Nephron progenitor cell (in vitro differentiated cells): ENCODE data around the gene GAA.

Experiments used
- DNase-seq: peaks from one replicate; pipeline ENCODE4 v3.0.0; 2021
- H3K27ac Mint-ChIP-seq: 2 replicates; pipeline ENCODE4 v1.8.0; 2021; ENCODE audit warnings: mild to moderate bottlenecking, moderate library complexity, mixed read lengths
- H3K27me3 Mint-ChIP-seq: 2 replicates; pipeline ENCODE4 v1.8.0; 2021; ENCODE audit warnings: mild to moderate bottlenecking, low read depth, mixed read lengths; ENCODE audit not compliant: poor library complexity
- H3K36me3 Mint-ChIP-seq: 2 replicates; pipeline ENCODE4 v1.8.0; 2021; ENCODE audit warnings: low read depth, mixed read lengths
- H3K4me1 Mint-ChIP-seq: 2 replicates; pipeline ENCODE4 v1.8.0; 2021; ENCODE audit warnings: mixed read lengths
- H3K4me3 Mint-ChIP-seq: 2 replicates; pipeline ENCODE4 v1.8.0; 2021; ENCODE audit warnings: mild to moderate bottlenecking, moderate library complexity, mixed read lengths
- H3K9me3 Mint-ChIP-seq: 2 replicates; pipeline ENCODE4 v1.8.0; 2021; ENCODE audit warnings: mild to moderate bottlenecking, moderate library complexity, mixed read lengths
- CTCF ChIP-seq: fragments of 200-600 bp; sonication (generic); IDR thresholded peaks from 2 replicates; pipeline ENCODE4 v1.5.0; 2021; ENCODE audit warnings: antibody characterized with exemption

The GAA gene

GRCh38 chr17:80101011-80101945 lies at the start of gene GAA:
Gene GAA (plus strand): TSS chr17:80101581. CDS start chr17:80104587, 3,006 bp downstream.
- Mint-ChIP-seq H3K9me3 (no peaks in the 10 kb centered on the region), H3K36me3 (no peaks in the 10 kb centered on the region), H3K4me3 (peak within 1 kb of the TSS; percentile 91), H3K4me1 (peaks cover 80% of the 10 kb centered on the region), H3K27me3 (peaks cover 18% of the 10 kb centered on the region), H3K27ac (peak within 1 kb of the TSS; percentile 84)
- peak; percentile 53 for TF ChIP-seq CTCF
- DNase-seq = peak; percentile 95

GRCh38 chr17:80051681-80052080 lies 49.7 kb upstream of the GAA start:
- no peak overlapping the region for H3K27ac Mint-ChIP-seq
- no peaks in the 10 kb centered on the region for H3K9me3 Mint-ChIP-seq
- peaks cover 4% of the 10 kb centered on the region for H3K27me3 Mint-ChIP-seq
- H3K4me3 Mint-ChIP-seq = no peak overlapping the region
- peaks cover 50% of the 10 kb centered on the region for H3K36me3 Mint-ChIP-seq
- TF ChIP-seq CTCF = no peak
- no peak for DNase-seq
- peaks cover 18% of the 10 kb centered on the region for H3K4me1 Mint-ChIP-seq

- Mint-ChIP-seq H3K4me3 (no peak overlapping the region), H3K27me3 (peaks cover 4% of the 10 kb centered on the region), H3K9me3 (no peaks in the 10 kb centered on the region), H3K36me3 (peaks cover 53% of the 10 kb centered on the region), H3K27ac (peak overlapping the region; percentile 60), H3K4me1 (peaks cover 18% of the 10 kb centered on the region)
- no peak for TF ChIP-seq CTCF
- DNase-seq = no peak
Measured at GRCh38 chr17:80053102-80053501, 48.3 kb upstream of the GAA start.

- Mint-ChIP-seq H3K36me3 (peaks cover 49% of the 10 kb centered on the region), H3K27me3 (peaks cover 4% of the 10 kb centered on the region), H3K4me3 (no peak overlapping the region), H3K9me3 (no peaks in the 10 kb centered on the region), H3K27ac (no peak overlapping the region), H3K4me1 (peaks cover 17% of the 10 kb centered on the region)
- no peak for DNase-seq
- no peak for TF ChIP-seq CTCF
Measured at GRCh38 chr17:80055597-80055996, 45.8 kb upstream of the GAA start.

- TF ChIP-seq CTCF = no peak
- Mint-ChIP-seq H3K27ac (no peak overlapping the region), H3K36me3 (peaks cover 37% of the 10 kb centered on the region), H3K4me3 (no peak overlapping the region), H3K4me1 (peaks cover 7% of the 10 kb centered on the region), H3K27me3 (no peaks in the 10 kb centered on the region), H3K9me3 (no peaks in the 10 kb centered on the region)
- no peak for DNase-seq
Measured at GRCh38 chr17:80058311-80058955, 42.9 kb upstream of the GAA start.
